Endothelial cell of hepatic sinusoid (primary cell): Measurements from ENCODE around the gene ARHGAP10.
"Not testable (repeated sequence)": the region's sequence is repeated elsewhere in the genome, so short reads cannot be mapped to it uniquely, and the experiment has no call there.

Source experiments
- in situ Hi-C: cut with HindIII; loops from 2 replicates; pipeline ENCODE4 v1.10.0; 2017; ENCODE audit warnings: low sequenced_read_pairs

Gene ARHGAP10

DNA sequence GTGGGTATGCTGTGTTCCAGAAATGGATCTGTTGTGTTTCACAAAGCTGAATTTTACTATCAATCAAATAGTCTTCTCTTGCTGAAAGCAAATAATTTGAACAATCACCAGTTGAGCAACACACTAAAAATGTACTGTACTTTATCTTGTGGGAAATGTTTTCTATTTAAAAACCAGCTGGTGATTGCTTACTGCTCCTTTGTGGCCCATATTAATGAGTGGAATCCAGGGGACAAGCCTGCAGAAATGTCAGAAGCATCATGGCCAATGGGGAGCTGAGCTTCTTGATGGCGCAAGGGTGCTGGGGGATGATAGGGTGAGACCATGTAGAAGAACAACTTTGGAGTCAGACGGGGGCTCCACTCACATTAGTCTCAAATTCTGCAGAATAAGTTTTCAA lies 346.2 kb downstream of the ARHGAP10 start:
- in situ Hi-C loops: no loop called here

DNA sequence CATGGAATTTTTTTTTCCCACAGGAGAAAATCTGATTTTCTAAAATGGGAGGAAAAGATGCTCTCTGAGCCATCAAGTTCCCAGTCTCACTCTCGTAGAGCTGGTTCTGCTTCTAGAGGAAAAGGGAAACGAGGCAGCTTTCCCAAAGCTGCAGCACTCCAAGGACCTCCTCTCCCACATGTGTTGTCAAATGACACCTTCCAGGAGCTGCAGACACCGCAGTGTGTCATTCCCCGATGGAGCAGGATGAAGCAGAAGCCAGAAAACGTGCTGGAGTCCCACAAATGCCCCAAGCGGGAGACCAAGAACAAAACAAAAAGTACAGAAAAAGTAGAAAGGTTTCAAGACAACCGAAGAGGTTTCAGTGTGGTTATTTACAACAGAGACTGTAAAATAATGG lies 348.1 kb downstream of the ARHGAP10 start:
- in situ Hi-C loops: no loop called here

DNA sequence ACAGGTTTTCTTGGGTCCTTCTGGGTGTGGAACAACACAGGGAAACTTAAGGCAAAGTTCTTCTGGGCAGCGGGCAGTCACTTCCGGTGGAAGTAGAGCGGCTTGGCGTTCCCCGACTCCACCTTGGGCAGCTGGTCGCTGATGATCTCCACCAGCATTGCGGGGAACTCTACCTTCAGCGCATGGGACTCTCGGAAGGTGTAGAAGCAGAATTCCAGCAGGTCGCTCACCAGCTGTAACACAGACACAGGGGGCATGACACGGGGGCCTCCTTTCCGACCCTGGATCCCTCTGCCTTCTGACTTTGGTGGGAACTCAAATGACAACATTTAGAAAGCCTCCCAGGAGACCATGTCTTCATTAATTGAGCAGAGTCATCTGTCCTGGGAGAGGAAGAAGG lies 349.4 kb downstream of the ARHGAP10 start:
- in situ Hi-C loops: no loop called here

- in situ Hi-C loops: no loop called here
These were observed 349.9 kb downstream of the ARHGAP10 start for GRCh38 chr4:148081745-148082144.

DNA sequence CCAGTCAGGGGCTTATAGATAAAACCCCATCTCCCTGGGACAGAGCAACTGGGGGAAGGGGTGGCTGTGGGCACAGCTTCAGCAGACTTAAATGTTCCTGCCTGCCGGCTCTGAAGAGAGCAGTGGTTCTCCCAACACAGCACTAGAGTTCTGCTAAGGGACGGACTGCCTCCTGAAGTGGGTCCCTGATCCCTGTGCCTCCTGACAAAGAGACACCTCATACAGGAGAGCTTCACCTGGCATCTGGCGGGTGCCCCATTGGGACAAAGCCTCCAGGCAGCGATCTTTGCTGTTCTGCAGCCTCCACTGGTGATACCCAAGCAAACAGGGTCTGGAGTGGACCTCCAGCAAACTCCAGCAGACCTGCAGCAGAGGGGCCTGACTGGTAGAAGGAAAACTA lies 351.2 kb downstream of the ARHGAP10 start:
- in situ Hi-C loops: not testable (repeated sequence)

GRCh38 chr4:148089624-148090023 lies 357.7 kb downstream of the ARHGAP10 start:
- in situ Hi-C loops: no loop called here

- in situ Hi-C loops: no loop called here
These were observed 358.1 kb downstream of the ARHGAP10 start for GRCh38 chr4:148090029-148090428.

DNA sequence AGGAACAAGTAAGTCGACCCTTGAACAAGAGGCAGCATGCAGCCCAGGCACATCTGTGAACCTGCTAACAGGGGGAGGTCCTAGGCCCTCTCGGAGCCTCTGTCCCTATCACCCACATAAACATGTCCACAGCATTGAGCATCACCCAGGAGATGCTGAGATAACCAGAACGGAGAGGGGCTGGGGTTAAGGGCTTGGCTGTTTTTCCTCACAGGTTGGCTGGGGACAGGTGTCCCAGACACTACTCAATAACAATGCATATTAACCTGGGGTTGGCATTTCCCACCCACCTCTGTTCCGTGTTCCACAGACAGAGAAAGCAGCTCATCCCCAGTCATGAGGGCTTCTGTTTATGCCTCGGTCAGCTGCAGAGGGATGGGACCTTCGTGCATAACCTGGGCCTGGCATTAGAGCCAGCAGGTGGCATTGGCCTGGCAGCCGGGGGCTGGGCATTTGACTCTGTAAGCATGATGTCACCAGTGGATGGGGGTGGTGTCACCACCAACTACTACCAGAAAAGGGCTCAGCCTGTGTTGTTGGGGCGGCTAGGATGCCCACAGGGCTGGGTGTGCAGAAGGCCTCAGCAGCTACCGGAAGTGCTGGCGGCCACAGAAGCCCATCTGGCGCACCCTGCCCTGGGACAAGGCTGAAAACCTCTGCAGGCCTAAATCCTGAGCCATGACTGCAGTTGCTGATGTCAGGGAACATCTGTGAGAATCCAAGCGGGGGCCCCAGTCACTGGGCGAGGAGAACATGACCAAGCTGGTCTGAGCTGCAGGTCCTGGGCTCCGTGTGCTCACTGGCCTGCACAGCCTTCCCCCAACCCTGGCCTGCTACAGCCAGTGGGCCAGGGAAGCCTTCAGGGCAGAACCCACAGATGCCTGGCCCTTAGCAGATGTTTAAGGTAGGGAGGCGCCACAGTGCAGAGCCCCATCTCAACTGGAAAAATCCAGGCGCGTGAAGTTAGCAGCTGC lies 358.9 kb downstream of the ARHGAP10 start:
- in situ Hi-C loops: no loop called here

DNA sequence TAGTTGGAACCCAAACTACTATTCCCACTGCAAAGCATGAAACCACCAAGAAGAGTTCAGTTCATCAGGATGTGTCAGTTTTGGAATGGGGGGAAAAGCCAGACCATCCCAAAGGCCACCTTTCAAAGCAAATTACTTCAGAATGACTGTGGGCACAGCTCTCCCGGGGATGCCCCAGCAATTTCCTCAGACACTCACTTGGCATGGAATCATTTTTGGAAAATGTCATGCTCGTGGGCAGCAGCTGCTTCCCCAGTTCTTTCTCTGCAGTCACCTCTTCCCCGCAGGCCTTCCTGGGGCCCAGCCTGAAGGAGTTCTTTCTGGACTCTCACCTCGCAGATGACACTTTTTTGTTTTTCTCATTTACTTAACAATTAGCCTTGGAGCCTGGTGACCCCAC lies 360.0 kb downstream of the ARHGAP10 start:
- in situ Hi-C loops: no loop called here

GRCh38 chr4:148092316-148093014 lies 360.6 kb downstream of the ARHGAP10 start:
- in situ Hi-C loops: no loop called here

GRCh38 chr4:148093065-148093464 lies 361.2 kb downstream of the ARHGAP10 start:
- in situ Hi-C loops: no loop called here

DNA sequence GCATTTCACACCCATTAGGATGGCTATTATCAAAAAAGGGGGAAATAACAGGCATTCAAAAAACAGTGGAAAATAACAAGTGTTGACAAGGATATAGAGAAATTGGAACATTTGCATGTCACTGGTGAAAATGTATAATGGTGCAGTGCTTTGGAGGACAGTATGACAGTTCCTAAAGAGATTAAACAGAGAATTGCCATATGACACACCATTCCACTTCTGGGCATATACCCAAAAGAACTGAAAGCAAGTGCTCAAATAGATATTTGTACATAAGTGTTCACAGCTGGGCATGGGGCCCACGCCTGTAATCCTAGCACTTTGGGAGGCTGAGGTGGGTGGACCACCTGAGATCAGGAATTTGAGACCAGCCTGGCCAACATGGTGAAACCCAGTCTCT lies 362.3 kb downstream of the ARHGAP10 start:
- in situ Hi-C loops: no loop called here

DNA sequence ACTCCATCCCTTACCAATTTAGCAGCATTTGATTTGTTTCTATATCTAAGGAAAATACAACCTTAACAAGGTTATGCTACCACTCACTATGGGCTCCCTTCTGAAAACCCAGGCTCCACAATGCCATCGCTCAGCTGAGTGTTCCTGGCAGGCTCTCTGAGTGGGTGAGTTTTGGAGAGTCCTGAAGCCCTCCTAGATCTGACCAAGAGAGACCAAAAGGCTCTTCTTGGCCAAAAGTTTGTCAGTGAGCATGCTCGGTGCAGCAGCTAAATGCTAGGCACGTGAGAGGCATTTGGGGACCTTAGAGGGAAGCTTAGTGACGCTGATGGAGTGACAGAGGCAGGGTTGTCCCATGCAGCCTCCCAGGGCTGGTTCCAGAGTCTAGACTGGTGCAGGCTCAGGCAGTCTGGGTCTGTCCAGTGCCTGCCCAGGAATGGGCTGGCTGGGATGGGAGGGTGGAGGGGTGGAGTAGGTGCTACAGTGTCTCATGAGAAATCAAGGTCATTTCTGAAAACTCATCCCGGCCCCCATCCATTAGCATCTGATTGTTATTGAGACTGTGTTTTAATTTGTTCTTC lies 363.5 kb downstream of the ARHGAP10 start:
- in situ Hi-C loops: no loop called here

- in situ Hi-C loops: no loop called here
These were observed 365.9 kb downstream of the ARHGAP10 start for GRCh38 chr4:148097801-148098200.

GRCh38 chr4:148101235-148101634 lies 369.3 kb downstream of the ARHGAP10 start:
- in situ Hi-C loops: no loop called here

- in situ Hi-C loops: no loop called here
These were observed 369.9 kb downstream of the ARHGAP10 start for GRCh38 chr4:148101790-148102189.

- in situ Hi-C loops: no loop called here
These were observed 371.9 kb downstream of the ARHGAP10 start for GRCh38 chr4:148103597-148104355.

GRCh38 chr4:148108766-148109165 lies 376.9 kb downstream of the ARHGAP10 start:
- in situ Hi-C loops: loop anchor here (5.0 kb wide), 1 partner anchor 64 kb away; no protein-coding TSS in a partner anchor

DNA sequence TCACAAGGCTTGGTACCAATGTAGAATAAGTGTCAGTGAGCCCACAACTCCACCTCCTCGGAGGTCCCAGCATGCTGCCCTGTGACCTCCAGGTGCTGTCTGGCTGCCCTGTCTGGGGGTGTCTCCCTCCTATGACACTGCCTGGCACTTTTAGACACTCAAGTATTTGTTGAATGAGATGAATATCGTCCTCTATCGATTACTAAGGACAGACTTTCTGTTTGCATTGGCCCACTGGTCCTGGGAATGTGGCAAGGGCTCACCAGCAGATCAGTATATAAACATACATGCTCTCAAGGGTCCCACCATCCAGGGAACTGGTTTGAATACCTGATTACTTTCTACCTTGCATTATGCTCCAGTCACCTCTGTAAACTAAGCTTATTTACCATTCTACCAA lies 377.3 kb downstream of the ARHGAP10 start:
- in situ Hi-C loops: loop anchor here (5.0 kb wide), 1 partner anchor 63 kb away; no protein-coding TSS in a partner anchor

DNA sequence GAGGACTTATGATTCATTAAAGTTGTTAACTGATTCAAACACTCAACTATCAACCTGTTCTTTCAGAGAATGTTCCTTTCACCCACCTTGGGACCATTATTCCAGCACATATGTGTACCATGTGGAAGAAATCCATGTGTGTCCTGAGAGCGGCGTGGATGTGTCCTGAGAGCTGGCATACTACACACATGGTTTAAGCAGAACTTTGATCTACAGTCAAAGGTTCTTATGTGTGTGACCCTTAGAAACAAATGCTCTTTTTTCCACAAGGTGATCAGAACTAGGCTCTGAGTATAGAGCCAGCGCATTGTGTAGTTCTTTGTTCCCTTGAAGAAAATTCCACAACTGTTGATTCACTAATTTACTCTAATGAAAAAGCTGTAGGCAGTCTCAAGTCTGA lies 378.3 kb downstream of the ARHGAP10 start:
- in situ Hi-C loops: no loop called here
